Astrocyte (in vitro differentiated cells and primary cell): ENCODE measurements around the gene PKP2. TPM values are rescaled to one million over a fixed set of nuclear protein-coding genes. Genes with fewer than 3 reads are reported as not detected.

Experiments
- DNase-seq: peaks from one replicate; pipeline ENCODE4 v3.0.0-alpha.2; 2010; ENCODE audit warnings: low read depth
- FAIRE-seq: peaks from 2 replicates; lab custom pipeline; 2011; peaks lifted over from hg19 to GRCh38; lab: Jason Lieb, UNC
- H2AFZ ChIP-seq: 2 replicates; pipeline ENCODE4 v1.6.0; 2012; ENCODE audit warnings: low read depth, low read length, inconsistent platforms
- H3K27ac ChIP-seq: 2 replicates; pipeline ENCODE4 v1.5.1; 2011; ENCODE audit warnings: low read depth, low read length, inconsistent platforms
- H3K27me3 ChIP-seq: 2 replicates; pipeline ENCODE4 v1.6.0; 2011; ENCODE audit warnings: low read length, inconsistent platforms; ENCODE audit not compliant: insufficient read depth
- H3K36me3 ChIP-seq: 2 replicates; pipeline ENCODE4 v1.5.1; 2011; ENCODE audit warnings: low read length, inconsistent platforms; ENCODE audit not compliant: insufficient read depth
- H3K4me1 ChIP-seq: 2 replicates; pipeline ENCODE4 v1.5.1; 2011; ENCODE audit warnings: low read length, inconsistent platforms; ENCODE audit not compliant: insufficient read depth
- H3K4me2 ChIP-seq: 2 replicates; pipeline ENCODE4 v1.6.0; 2012; ENCODE audit warnings: low read length, inconsistent platforms
- H3K4me3 ChIP-seq: 2 replicates; pipeline ENCODE4 v1.5.1; 2011; ENCODE audit warnings: low read depth, mild to moderate bottlenecking, low read length, inconsistent platforms; ENCODE audit not compliant: insufficient read depth
- H3K79me2 ChIP-seq: 2 replicates; pipeline ENCODE4 v1.6.0; 2012; ENCODE audit warnings: mild to moderate bottlenecking, low read length, inconsistent platforms; ENCODE audit not compliant: insufficient read depth
- H3K9ac ChIP-seq: 2 replicates; pipeline ENCODE4 v1.6.0; 2012; ENCODE audit warnings: mild to moderate bottlenecking, low read length, inconsistent platforms
- H3K9me3 ChIP-seq: 2 replicates; pipeline ENCODE4 v1.5.1; 2012; ENCODE audit warnings: low read depth, mild to moderate bottlenecking, low read length, inconsistent platforms; ENCODE audit not compliant: insufficient read depth
- H4K20me1 ChIP-seq: 2 replicates; pipeline ENCODE4 v1.6.0; 2012; ENCODE audit warnings: low read length, inconsistent platforms; ENCODE audit not compliant: insufficient read depth
- H3K27ac Mint-ChIP-seq: one replicate; pipeline ENCODE4 v1.8.0; 2021; ENCODE audit warnings: mild to moderate bottlenecking, mixed read lengths; ENCODE audit not compliant: unreplicated experiment
- H3K27me3 Mint-ChIP-seq: one replicate; pipeline ENCODE4 v1.8.0; 2021; ENCODE audit warnings: low read depth, mixed read lengths; ENCODE audit not compliant: unreplicated experiment
- H3K36me3 Mint-ChIP-seq: one replicate; pipeline ENCODE4 v1.8.0; 2021; ENCODE audit warnings: low read depth, mixed read lengths; ENCODE audit not compliant: unreplicated experiment
- H3K4me1 Mint-ChIP-seq: one replicate; pipeline ENCODE4 v1.8.0; 2021; ENCODE audit warnings: low read depth, mixed read lengths; ENCODE audit not compliant: unreplicated experiment
- H3K4me3 Mint-ChIP-seq: one replicate; pipeline ENCODE4 v1.8.0; 2021; ENCODE audit warnings: mild to moderate bottlenecking, moderate library complexity, mixed read lengths; ENCODE audit not compliant: unreplicated experiment
- H3K9me3 Mint-ChIP-seq: one replicate; pipeline ENCODE4 v1.8.0; 2021; ENCODE audit warnings: mild to moderate bottlenecking, mixed read lengths; ENCODE audit not compliant: unreplicated experiment
- CTCF ChIP-seq: IDR thresholded peaks from 2 replicates; pipeline ENCODE4 v1.5.1; 2011; ENCODE audit warnings: low read depth, mild to moderate bottlenecking, inconsistent platforms, low read length, moderate library complexity; ENCODE audit not compliant: insufficient read depth
- EZH2 ChIP-seq: IDR thresholded peaks from 2 replicates; pipeline ENCODE4 v1.6.1; 2012; ENCODE audit warnings: mild to moderate bottlenecking, low read length, inconsistent platforms; ENCODE audit not compliant: insufficient read depth
- total RNA-seq: library from RNA; stranded (reverse); gene quantifications from 2 replicates; pipeline ENCODE4 v1.2.1, GENCODE V29; 2021

PKP2 gene
- total RNA-seq, 1 donor from 2014 or later, result 35.4 TPM

DNA sequence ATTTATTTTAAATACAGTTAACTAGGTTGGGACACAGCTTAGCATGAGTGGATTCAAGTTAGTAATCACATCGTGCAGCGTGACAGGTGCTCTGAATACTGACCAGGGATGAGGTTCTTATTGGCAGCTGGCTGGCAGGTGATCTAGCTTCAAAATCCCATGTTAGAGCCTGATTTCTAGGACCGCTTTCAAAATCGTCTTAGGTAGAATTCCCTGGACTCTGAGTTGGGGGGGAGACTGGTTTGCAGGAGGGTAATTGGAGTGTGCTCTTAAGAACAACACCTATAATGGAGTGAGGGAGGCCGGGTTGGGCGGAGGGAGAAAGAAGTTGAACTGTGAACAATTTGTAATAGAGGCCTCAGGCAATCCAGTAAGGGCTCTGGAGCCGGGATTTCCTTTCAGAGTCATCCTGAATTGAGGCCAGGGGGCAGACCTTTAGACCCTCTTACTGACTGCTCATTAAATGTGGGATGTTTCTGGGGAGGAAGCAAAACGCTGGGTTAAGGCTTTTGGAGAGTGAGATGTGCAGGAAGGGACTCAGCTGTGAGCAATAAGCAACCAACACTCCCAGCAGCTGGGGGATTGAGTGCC lies 140.0 kb downstream of the PKP2 start:
- Histone ChIP-seq H3K36me3 (peaks cover 16% of the 10 kb centered on the region), H3K9ac (peak overlapping the region; percentile 98), H3K27ac (no peak overlapping the region), H3K4me3 (peak overlapping the region; percentile 96), H3K79me2 (peaks cover 34% of the 10 kb centered on the region), H3K4me2 (peak overlapping the region; percentile 94), H4K20me1 (peaks cover 7% of the 10 kb centered on the region), H3K9me3 (no peaks in the 10 kb centered on the region), H2AFZ (peak overlapping the region; percentile 6), H3K27me3 (no peaks in the 10 kb centered on the region), H3K4me1 (peaks cover 15% of the 10 kb centered on the region)
- Mint-ChIP-seq H3K36me3 (peaks cover 4% of the 10 kb centered on the region), H3K27me3 (no peaks in the 10 kb centered on the region), H3K9me3 (no peaks in the 10 kb centered on the region), H3K4me1 (peaks cover 12% of the 10 kb centered on the region), H3K27ac (no peak overlapping the region), H3K4me3 (peak overlapping the region; percentile 95)
- TF ChIP-seq CTCF (no peak), EZH2 (no peak)
- DNase-seq (no peak), FAIRE-seq (no peak)

DNA sequence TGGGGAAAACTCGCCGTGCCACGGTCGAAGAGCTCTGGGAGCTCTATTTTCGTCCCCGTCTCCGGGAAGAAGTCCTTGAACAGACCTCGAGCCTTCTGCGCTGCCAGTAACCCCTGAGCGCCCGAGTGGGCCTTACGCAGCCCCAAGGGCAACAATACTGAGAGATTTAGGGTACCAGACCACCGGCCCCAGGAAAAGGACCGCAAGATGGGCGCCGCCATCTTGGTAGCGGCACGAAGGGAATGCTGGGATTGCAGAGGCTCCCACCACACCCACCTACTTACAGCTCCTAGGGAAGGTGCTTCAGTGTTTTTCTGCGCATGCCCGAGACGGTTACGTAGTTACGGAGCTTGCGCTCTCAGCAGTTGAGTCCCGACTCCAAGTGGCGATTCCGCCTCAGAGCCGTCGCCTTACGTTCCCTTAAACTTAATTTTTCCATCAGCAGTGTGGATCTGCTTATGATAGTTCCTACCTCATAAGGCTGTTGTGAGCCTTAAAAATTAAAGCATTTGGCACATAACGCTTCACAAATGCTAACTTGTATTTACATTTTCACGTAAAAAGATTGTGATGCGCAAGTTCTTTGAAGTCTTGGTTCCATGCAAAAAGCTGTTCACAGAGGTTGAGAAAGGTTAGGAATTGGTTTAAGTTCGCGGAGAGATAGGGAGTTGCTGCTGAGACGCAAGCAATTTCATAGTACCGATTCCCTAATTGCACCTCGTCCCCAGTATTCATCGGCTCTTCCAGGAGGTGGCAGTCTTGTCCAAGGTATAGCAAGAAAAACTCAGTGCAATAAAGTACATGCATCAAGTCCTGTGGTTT lies 140.7 kb downstream of the PKP2 start, which contains the start of gene YARS2:
YARS2 (minus strand) TSS at position 244 of the 822 bp plus-strand sequence; CDS start at position 221, 23 bp downstream.
- peaks cover 38% of the 10 kb centered on the region for H3K79me2 ChIP-seq
- no peaks in the 10 kb centered on the region for H3K9me3 ChIP-seq
- H3K36me3 Mint-ChIP-seq, result peaks cover 4% of the 10 kb centered on the region
- TF ChIP-seq EZH2, result no peak
- peak; percentile 91 for TF ChIP-seq CTCF
- DNase-seq (peak; percentile 96), FAIRE-seq (peak; percentile 81)
- H3K4me1 Mint-ChIP-seq, result peaks cover 12% of the 10 kb centered on the region
- H2AFZ ChIP-seq, result peak within 1 kb of the TSS; percentile 86
- peak within 1 kb of the TSS; percentile 98 for H3K9ac ChIP-seq
- peak within 1 kb of the TSS; percentile 96 for H3K4me3 ChIP-seq
- H4K20me1 ChIP-seq, result peaks cover 7% of the 10 kb centered on the region
- peaks cover 20% of the 10 kb centered on the region for H3K36me3 ChIP-seq
- H3K4me1 ChIP-seq, result peaks cover 15% of the 10 kb centered on the region
- peak within 1 kb of the TSS; percentile 95 for H3K27ac ChIP-seq
- H3K9me3 Mint-ChIP-seq, result no peaks in the 10 kb centered on the region
- peak within 1 kb of the TSS; percentile 97 for H3K27ac Mint-ChIP-seq
- H3K27me3 ChIP-seq, result no peaks in the 10 kb centered on the region
- H3K4me2 ChIP-seq, result peak within 1 kb of the TSS; percentile 94
- peak within 1 kb of the TSS; percentile 95 for H3K4me3 Mint-ChIP-seq
- no peaks in the 10 kb centered on the region for H3K27me3 Mint-ChIP-seq
